Measurements from ENCODE around the gene NTM. TPM values are rescaled to one million over a fixed set of nuclear protein-coding genes. Genes with fewer than 3 reads are reported as not detected.
"Not testable (repeated sequence)": the region's sequence is repeated elsewhere in the genome, so short reads cannot be mapped to it uniquely, and the experiment has no call there.

Gene NTM
- total RNA-seq, 1 donor from 2014 or later = 3.4 TPM

DNA sequence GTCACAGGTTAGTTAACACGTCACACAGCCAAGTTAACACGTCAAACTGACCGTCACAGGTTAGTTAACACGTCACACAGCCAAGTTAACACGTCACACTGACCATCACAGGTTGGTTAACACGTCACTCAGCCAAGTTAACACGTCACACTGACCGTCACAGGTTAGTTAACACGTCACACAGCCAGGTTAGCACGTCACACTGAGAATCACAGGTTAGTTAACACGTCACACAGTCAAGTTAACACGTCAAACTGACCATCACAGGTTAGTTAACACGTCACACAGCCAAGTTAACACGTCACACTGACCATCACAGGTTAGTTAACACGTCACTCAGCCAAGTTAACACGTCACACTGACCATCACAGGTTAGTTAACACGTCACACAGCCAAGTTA lies 700.5 kb downstream of the NTM start:
- intact Hi-C loops (cut with DNase I); DNase-seq (ENCODE audit: low spot score): not testable (repeated sequence)

- no peak for DNase-seq (ENCODE audit: low spot score)
- intact Hi-C loops (cut with DNase I) = no loop called here
These were observed 701.8 kb downstream of the NTM start for GRCh38 chr11:132072044-132072857.

DNA sequence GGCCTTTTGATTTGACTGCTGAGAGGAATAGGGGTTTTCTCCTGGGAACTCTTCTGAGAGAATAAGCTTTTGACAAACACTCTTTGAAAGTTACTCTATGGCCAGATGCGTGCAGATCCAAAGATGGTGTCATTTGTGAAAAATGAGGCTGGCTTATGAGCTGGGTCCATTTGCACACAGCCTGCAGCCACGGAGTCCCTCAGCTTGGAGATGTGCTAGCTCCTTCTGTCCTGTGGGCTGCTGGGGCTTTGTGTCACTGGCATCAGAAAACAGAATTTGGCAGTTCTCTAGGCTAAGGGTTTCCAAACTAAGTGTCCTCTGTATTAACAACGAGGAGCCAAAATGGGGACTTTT lies 702.4 kb downstream of the NTM start:
- intact Hi-C loops (cut with DNase I) = no loop called here
- no peak for DNase-seq (ENCODE audit: low spot score)

DNA sequence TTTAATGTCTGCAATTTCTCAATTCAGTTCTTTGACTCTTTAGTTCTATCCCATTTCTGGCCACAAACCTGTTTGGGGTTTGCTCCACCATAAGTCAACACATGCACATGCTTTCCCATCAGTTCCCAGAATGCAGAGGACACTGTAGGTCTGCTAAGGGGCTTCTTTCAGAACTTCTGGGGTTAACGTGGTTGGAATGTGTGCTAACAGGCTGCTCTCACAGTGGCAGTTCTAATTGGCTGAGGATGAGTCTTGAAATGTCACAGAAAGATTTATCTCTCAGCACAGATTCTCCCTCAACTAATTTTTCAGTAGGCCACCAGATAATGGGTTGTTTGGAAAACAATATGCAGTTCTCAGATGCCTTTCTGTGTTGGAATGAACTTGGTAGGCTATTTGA lies 703.4 kb downstream of the NTM start:
- no peak for DNase-seq (ENCODE audit: low spot score)
- intact Hi-C loops (cut with DNase I) = no loop called here

DNA sequence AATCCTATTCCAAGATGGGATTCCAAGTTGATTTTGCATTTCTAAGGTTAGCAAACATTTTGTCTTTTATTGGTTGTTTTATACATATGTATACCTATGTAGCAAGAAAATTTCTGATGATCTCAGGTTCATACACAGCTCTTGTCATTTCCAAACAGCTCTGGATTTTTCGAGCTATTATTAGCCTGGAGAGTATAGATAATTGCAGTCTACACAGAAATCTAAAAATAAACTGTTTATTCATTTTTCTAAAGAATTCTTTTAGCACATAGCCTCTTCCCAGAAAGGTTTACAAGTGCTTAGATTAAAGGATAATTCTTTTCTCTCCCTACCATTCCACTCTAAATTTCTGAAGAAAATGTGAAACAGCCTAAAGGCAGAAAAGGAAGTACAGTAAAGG lies 705.0 kb downstream of the NTM start:
- intact Hi-C loops (cut with DNase I) = no loop called here
- DNase-seq (ENCODE audit: low spot score) = no peak

DNA sequence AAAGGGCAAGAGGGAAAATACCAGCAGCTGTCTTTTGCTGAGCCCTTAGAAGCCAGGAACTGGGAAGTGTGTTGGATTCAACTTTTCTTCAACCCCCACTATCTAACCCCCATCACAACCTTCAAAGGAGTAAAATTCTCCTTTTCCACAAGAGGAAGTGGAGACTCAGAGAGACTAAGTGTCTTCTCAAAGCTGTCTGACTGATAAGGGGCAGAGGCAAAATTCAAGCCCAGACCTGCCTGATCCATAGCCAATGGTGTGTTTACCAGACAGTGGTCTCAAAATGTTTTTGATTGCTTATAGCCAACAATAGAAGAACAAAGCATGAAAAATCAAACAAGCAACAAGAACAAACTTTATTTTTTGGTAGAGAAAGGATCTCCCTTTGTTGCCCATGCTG lies 707.0 kb downstream of the NTM start:
- intact Hi-C loops (cut with DNase I) = no loop called here
- DNase-seq (ENCODE audit: low spot score) = no peak

DNA sequence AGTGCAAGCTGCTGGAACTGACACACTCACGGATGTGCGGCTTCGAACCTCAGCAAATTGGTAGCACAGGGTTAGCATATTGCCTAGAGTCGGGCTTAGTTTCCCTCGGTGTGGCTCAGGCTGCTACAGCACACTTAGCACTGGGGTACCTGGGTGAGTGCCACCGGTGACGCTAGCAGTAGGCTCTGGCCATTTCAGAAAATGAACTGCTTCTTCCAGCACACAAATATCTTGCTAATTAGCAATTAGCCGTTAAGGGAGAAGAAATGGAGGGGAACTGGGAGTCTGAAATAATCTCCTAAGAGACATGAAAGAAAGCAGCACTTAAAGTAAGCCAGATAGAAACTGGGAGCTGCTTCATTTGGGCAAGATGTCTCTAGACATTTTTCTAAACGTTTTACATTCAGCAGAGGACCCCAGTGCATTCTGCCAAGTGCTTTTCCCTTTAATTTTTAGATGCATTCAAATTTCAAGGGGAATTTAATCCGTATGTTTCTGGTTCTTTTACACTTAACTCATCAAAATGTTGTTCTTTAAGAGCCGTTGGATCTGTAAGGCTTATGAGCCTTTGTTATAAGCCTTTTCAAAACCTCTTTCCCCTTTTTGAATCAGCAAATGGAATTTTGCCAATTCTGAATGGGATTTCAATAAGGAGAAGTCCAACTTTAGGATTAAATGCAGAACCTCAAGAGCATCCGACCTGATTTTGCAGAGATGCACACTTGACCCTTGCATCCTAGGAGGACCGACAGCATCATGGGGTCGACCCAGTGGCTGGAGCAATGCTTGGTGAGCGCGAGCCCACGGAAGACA lies 708.1 kb downstream of the NTM start:
- intact Hi-C loops (cut with DNase I) = no loop called here
- DNase-seq (ENCODE audit: low spot score) = no peak

DNA sequence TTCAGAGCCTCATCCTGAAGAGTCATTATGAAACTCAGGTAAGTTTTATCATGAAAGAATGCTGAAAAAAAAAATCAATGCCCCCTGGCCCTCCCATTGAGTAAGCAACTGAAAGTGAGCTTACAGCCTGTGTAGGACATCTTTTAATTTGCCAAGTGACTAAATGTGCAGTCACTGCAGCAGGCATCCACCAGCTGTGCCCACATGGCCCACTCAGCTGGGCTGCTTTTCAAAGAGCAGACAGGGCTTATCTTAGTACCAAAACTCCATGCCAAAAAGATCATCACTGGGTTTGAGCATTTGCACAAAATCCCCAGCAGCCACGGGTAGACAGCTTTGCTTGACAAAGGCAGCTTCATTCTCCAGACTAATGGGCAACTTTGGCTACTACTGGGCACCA lies 709.7 kb downstream of the NTM start:
- intact Hi-C loops (cut with DNase I) = no loop called here
- DNase-seq (ENCODE audit: low spot score) = no peak

- no peak for DNase-seq (ENCODE audit: low spot score)
- intact Hi-C loops (cut with DNase I) = no loop called here
These were observed 712.2 kb downstream of the NTM start for GRCh38 chr11:132082566-132082965.

DNA sequence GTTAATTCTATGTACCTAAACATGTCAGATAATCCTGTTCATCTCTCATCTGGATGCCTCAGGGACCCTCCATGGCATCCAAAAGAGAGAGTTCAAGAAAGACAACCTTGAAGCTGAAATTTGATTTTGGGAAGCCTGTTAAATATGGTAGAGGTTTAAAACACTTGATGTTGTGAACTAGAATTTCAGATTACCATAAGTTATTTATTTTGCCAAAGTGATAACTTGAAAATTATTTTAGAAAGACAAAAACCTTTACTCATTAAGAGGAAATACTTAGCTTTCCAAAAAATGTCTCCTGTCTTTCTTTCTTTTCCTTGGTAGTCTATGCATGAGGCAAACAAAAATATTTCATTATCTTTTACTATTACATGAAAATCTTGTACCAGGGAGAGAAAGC lies 714.0 kb downstream of the NTM start:
- DNase-seq (ENCODE audit: low spot score) = no peak
- intact Hi-C loops (cut with DNase I) = no loop called here

- no peak for DNase-seq (ENCODE audit: low spot score)
- intact Hi-C loops (cut with DNase I) = no loop called here
These were observed 716.7 kb downstream of the NTM start for GRCh38 chr11:132087148-132087547.

- intact Hi-C loops (cut with DNase I) = no loop called here
- no peak for DNase-seq (ENCODE audit: low spot score)
These were observed 718.1 kb downstream of the NTM start for GRCh38 chr11:132088551-132088950.

DNA sequence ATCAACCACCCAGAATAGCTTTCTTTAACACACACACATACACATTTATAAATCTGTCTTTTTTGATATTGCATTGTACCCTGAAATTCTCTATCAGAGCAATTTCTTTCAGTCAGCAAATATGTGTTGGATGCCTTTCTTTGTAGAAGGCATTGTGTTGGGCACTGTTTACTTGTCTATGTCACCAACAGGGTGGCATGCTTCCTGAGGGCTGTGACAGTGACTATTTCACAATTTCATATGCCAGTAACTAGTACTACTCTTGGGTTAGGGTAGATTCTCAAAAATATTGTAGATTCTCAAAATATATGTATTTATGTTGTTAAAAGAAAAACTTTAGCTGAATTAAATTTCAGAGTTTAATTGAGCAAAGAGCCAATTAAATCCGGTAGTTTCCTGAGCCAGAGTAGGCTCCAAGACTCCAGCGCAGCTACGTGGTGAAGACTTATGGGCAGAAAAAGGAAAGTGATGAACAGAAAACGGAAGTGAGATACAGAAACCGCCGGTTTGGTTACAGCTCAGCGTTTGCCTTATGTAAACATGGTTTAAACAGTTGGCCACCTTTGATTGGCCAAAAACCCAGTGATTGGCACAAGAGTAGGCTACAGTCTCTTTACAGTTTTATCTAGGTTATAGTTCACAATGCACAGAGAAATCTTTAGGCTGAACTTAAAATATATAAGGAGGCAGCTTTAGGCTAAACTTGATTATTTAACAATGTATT lies 723.3 kb downstream of the NTM start:
- intact Hi-C loops (cut with DNase I) = no loop called here
- no peak for DNase-seq (ENCODE audit: low spot score)

GRCh38 chr11:132094598-132094997 lies 724.2 kb downstream of the NTM start:
- intact Hi-C loops (cut with DNase I) = no loop called here
- no peak for DNase-seq (ENCODE audit: low spot score)

GRCh38 chr11:132095230-132096131 lies 725.1 kb downstream of the NTM start:
- intact Hi-C loops (cut with DNase I) = no loop called here
- DNase-seq (ENCODE audit: low spot score) = no peak

DNA sequence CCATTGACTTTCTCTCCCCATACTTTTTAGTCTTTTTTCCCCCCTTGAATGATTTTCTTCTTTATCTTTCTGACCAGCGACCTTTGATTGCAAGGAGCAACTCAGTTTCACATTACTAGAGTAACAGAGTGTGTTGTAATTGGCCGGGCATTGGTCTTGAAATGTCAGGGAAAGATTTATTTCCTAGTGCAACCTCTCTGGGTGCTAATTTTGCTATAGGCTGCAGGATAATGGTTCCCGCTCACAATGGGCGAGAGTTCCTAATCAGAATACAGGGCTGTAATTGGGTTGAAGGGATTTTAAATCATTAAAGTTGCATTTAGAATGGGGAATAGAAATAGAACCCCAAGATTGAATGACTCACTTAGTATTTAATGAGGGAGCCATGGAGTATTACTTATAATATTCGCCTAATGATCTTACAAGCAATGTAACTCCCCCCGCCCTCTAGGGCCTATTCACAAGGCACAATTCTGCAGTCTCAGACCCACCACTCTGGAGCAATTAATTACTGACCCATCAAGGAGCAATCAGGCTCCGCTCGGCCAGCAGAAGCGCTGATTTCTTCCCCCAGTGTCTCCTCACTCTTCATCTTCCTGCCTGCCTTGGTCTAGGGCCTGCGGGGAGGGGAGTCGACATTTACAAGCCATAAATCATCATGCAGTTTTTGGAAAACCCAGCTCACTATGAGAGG lies 725.9 kb downstream of the NTM start:
- intact Hi-C loops (cut with DNase I) = no loop called here
- no peak for DNase-seq (ENCODE audit: low spot score)

- DNase-seq (ENCODE audit: low spot score) = no peak
- intact Hi-C loops (cut with DNase I) = no loop called here
These were observed 729.3 kb downstream of the NTM start for GRCh38 chr11:132099692-132100091.

DNA sequence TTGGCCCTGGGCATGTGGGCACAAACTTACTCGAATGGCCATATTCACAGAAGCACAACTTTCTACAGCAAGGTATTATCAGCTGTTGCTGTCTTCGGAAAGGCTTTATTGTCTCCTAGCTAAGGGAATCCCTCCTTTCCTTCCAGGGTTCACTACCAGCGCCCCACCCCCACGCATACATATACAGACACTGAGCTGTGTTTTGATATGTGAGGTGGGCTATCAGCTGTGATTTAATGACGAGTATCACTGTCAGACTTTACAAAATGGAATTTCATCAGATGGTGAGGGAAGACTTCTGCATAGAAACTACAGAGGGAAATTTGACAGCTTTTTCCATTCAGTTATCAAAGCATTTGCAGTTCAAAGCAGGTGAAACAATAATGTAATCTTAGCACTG lies 730.2 kb downstream of the NTM start:
- intact Hi-C loops (cut with DNase I) = no loop called here
- DNase-seq (ENCODE audit: low spot score) = no peak

DNA sequence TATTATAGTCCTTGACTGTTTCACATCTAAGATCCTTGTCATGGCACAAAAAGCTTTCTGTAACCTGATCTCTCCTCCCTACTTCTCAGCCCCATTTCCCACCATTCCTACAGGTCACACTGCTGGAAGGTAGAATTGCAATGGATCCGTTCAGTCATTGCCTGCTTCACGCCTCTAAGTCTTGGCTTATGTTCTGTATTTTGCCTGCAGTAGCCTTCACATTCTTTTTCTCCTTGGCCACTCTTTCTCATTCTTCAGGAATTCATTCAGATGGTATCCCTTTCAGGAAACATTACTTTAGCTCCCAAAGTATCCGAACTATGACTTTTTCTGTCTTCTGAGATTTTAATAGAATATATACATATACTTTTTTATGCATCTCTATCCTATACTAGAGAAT lies 731.5 kb downstream of the NTM start:
- intact Hi-C loops (cut with DNase I) = no loop called here
- no peak for DNase-seq (ENCODE audit: low spot score)
